DND-41 (cell line): ENCODE results near the gene OR2L3.

Experiments
- CTCF ChIP-seq: IDR thresholded peaks from 2 replicates; pipeline ENCODE4 v1.5.1; 2012; ENCODE audit warnings: borderline replicate concordance, low read length, moderate library complexity, mild to moderate bottlenecking; ENCODE audit not compliant: poor library complexity, severe bottlenecking; ENCODE audit errors: extremely low read depth
- EZH2 ChIP-seq: IDR thresholded peaks from 3 replicates; pipeline ENCODE4 v1.6.1; 2012; ENCODE audit warnings: borderline replicate concordance, low read depth, mild to moderate bottlenecking, moderate library complexity, low read length, inconsistent platforms; ENCODE audit not compliant: severe bottlenecking

GRCh38 chr1:248102847-248103246 lies 56.2 kb downstream of the OR2L3 start:
- no peak for TF ChIP-seq CTCF
- no peak for TF ChIP-seq EZH2
